Activated T-helper 1 cell treated with Interleukin-2 at 50 U/mL for 16 hours (primary cell): ENCODE data around the gene ADI1.
"Not testable (repeated sequence)": the region's sequence is repeated elsewhere in the genome, so short reads cannot be mapped to it uniquely, and the experiment has no call there.

Experiments
- DNase-seq: peaks from one replicate; pipeline ENCODE4 v3.0.0-alpha.2; 2020; ENCODE audit warnings: low read depth

Gene ADI1

DNA sequence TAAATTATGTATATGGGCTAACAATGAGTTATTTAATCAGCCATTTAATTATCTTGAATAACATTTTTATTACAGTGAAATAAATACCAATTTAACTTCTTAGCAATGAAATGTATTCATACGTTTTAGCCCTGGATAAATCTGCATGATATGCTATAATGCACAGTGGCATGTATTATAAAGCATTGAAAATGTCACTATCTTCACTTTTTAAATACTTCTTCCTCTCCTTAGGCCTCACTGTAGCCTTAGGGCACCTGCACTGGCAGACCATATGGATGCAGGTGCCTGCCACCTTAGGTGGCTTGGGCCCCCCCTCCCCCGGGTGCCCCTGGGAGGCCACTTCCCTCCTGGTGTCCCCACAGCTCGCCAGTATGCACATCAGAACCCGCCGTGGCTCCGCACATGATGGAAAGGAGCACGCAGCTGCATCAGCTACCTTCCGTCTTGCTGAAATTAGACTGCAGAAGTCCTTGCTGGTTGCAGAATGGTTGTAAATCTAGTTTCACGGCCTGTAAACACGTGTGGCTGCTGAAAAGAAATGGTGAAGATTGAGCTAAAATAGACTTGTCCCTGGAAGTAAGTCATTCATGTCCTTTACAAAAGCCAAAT, 56.7 kb downstream of the ADI1 start:
- no peak for DNase-seq

GRCh38 chr2:3461801-3462492, 57.4 kb downstream of the ADI1 start:
- DNase-seq: no peak

DNA sequence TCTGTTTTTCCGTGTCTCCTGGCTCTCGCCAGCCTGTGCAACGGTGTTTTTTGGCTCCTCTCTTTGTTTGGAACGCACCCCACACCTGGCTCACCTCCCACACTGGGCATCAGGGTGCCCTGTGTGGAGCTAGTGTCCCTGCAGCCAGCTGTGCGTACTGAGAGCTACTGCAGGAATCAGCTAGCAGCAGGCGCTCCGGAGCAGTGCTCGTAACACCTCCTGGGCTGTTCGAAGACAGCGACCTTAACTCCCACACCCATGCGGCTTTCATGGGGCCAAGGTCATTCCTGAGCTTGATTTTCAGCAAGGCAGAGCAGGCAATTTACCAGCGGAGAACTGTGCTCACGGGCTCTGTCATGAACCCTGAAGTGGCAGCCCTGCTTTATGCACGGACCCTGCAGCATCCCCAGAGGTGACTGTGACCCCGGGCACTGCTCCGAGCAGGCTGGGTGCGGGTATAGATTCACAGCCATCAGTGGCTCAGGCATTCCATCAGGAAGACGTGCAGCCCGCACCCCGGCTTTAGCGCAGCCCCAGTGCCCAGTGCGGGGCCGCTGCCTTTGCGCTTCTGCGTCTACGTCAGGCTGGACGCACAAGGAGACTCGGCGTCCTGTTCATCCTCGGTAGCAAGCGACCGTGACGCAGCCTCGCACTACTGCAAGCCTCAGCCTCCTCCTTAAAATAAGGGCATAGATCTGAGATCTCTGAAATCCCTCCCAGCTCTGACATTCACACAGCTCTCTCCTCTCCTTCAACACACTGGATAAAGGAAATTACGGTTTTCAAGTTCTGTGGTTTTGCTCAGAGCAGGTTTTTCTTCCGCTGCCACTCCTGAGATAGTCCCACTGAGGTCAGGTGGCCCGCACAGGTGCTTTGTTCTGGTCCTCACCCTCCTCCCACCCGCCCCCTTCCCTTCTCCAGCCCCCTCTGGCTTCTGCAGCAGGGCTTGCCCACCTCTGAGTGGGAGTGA, 58.2 kb downstream of the ADI1 start:
- no peak for DNase-seq

DNA sequence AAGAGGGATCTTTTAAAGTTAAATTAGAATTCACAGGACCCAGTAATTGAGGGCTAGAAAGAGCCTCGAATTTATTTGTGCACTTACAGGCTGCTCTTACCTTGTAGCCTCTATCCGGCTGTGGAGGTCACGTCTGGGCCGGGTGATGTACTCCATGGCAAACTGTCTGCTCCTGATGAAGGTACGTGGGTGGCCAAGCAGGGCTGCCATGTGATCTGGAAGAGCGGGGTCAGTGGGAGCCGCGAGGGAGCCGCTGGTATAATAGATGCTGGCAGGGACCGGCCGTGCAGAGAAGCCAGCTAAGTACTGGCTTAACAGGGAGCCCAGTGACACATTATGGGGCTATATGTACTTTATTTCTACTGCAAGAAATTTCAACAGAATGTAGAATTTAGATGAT, 59.2 kb downstream of the ADI1 start:
- DNase-seq: no peak

- DNase-seq: no peak
Measured at GRCh38 chr2:3459185-3460015, 59.9 kb downstream of the ADI1 start.

DNA sequence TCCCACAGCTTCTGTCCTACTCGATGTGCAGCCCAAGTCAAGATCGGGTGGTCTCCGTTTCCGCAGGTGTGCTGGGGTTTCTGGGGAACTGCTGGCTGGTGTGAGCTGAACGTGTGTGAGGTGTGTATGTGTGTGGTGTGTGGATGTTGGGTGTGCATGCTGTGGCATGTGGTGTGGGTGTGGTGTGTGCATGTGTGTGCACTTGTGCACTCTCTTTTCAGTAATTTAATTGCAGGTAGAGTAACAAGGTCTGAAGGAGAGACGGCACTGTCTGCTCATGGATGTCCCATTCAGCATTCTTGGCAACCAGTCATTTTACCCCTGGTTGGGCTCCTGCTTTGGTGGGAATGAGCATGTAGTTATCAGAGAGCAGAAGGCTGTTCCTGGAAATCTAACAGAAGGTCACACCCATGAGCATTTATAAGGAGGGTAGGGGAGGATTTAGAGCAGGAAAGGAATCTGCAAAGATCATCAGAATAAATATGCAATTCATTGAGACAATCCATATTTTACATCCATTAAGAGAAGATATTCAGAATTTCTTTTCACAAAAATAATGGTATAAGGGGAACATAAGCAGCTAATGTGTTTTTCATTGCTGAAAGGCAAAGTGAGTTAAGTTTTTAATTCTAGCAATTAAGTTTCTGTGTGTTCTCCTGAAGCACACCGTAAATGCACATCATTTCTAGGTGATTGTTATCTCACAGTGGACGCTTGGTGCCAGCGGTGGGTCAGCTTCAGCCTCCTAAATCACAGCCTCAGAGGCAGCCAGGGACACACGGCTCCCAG, 60.7 kb downstream of the ADI1 start:
- no peak for DNase-seq

DNA sequence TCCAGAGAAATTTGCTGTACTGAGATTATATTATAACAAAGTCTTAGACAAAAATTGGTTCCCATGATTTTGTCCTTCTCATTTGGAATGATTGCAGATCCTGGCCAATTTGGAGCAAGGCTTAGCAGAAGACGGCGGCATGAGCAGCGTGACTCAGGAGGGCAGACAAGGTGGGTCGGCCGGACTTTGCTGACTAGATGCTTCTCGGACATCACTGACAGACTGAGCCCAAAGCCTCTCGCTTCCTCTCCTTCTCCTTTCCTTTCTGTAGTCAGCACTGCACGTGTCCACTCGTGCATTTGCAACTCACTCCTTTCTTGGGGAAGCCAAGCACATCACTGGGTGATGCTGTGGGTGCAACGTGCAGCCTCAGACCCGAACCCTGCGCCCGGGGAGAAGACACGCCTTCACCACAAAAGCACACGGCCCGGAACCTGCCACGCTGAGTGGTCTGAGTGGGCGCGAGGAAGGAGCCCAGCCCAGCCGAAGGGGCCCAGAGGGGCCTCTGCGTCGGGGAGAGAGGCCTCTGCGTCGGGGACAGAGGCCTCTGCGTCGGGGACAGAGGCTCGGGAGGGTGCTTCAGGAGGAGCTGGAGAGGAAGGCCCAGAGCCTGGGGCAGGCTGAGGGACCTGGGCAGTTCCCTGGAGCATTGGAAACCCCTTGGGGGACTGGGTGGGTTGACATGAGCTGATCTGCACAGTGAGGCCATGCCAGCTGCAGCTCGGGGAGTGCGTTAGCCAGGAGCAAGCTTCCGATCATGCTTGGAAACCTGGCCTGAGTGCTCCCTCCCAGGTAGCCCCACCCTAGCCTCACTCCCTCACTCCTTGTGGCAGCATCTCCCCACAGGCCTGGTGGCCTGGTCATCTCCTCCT, 61.6 kb downstream of the ADI1 start:
- no peak for DNase-seq

DNA sequence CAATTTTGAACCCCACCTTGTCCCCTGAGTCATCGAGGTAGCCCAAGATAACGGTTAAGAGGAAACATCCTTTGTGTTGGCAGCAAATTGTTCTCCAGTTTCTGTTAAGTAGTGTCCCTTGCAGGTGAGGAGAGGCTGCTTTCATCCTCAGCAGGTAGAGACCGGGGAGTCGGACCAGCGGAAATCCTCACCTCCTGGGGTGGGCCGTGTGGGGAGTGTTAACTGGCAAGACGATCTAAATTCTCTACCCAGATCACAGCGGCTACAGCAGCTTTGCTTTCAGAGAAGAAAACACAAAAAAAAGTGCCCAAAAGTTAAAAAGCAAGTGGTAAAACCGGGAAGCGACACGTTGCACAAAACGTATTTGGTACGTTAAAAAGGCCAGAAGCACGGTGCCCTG, 63.2 kb downstream of the ADI1 start:
- DNase-seq: no peak

DNA sequence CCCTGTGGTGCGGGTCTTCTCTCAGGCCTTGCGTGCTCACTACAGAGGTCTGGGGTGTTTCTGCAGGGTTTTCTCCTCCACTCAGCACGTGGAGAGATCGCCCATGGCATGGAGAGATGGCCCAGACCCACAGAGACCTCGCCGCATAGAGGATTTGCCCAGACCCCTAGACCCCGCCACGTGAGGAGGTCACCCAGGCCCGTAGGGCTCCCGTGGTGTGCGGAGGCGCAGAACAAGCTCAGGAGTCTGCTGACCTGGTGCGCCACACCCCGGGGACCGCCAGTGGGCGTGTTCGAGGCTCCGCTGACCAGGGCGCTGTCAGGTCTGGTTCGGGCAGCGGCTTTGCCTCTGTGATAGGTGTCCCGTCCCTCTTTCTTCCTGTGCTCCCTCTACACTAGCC, 64.5 kb downstream of the ADI1 start:
- no peak for DNase-seq

DNA sequence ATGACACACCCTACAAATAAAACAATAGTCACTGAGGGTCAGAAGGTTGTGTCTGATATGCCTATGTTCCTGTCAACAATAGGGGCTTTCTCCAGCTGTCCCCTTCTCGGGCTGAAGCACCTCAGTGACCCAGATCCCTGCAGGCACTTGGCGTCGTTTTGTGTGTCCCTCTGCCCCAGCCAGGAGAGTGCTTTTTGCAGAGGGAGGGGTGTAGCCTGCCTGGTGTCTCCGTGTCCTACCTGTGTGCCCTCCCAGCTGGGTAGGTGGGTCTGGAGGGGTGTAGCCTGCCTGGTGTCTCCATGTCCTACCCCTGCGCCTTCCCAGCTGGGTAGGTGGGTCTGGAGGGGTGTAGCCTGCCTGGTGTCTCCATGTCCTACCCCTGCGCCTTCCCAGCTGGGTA, 65.3 kb downstream of the ADI1 start:
- DNase-seq: not testable (repeated sequence)

GRCh38 chr2:3453190-3453999, 65.9 kb downstream of the ADI1 start:
- DNase-seq: no peak

DNA sequence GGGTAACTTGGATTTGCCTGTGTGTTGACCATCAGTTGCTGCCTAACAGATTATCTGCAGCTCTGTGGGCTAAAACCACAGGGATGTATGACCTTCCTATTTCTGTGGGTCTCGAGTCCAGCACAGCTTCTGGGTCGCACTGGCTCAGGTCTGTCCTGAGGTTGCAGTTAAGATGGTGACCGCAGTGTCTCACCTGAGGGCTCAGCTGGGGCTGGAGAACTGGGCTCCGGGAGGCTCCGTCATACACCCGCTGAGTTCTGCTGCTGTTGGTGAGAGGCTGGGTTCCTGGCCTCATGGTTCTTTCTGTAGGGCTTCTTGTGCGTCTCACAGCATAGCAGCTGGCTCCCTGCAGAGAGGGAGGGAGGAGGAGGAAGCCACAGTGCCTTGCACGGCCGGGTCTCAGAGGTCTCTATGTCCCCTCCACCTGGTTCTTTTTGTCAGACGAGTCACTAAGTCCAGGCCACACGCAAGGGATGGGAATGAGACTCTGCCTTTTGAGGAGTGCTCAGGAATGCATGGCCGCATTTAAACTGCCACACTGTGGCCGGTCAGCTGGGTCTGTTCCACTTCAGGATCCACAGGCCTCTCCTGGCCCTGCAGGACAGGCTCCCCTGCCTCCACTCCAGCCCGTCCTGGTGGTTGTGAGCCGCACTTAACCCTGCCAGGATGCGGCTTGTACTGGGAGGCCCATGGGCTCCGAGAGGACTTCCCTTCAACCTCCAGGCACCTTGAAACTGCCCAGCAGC, 67.2 kb downstream of the ADI1 start:
- DNase-seq: no peak

DNA sequence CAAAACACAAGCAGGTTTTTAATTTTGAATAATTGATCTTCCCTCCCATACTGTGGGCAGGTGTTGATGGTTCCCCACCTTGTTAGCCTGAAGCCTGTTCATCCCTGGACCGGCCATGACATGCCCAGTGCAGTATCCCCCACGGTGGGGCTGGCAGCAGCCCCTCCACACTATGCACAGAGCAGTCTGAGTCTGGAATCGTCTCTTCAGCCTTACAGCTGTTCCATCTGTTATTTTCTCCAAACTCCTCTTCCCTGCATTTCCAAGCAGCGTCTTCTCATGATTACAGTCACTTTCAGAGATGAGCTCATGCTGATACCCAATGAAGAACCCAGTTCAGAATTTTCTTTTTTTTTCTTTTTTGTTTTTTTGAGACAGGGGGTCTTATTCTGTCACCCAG, 68.2 kb downstream of the ADI1 start:
- no peak for DNase-seq

DNA sequence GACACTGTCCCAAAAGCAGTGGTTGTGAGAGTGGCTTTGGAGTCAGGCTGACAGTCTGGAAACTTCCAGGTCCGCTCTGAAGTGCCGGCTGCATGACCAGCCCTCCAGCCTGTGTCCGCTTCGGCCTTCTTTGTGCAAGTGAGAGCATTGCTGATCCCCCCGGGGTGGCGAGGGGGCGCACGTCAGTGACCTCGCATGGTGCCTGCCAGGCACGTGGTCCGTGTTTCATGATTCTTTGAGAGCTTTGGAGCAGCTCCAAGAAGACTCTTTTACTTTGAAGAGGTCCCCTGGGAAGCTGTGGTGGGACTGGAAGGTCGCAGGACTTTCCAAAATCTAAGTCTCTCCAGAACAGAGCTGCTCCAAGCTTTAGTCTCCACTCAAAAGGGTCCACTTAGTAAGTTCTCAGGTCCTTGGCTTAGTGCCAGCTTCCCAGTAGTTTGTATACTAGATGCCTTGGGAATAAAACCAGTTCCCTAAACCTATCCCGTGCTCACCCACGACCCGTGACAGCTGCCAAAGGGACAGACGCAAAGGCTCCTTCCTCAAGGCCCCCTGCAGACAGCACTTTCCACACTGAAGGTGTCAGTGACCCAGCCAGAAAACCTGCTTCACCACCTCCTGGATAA, 68.8 kb downstream of the ADI1 start:
- no peak for DNase-seq

- DNase-seq: no peak
Measured at GRCh38 chr2:3449936-3450335, 69.4 kb downstream of the ADI1 start.

- DNase-seq: no peak
Measured at GRCh38 chr2:3449086-3449485, 70.2 kb downstream of the ADI1 start.

DNA sequence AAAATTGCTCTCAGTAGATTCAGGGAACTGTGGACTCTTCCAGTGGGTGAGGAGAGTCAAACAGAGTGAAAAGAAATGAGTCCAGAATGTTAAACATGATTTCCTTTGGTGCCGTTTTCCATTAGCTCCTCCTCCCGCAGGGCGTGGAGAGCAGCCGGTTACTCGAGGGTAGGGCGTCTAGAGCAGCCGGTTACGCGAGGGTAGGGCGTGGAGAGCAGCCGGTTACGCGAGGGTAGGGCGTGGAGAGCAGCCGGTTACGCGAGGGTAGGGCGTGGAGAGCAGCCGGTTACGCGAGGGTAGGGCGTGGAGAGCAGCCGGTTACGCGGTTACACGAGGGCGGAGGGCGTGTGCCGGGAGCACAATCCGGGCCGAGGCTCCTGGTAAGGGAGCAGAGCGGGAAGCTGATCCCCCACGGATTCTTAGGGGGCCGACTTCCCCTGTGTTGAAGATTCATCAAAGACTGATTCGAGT, 70.9 kb downstream of the ADI1 start:
- DNase-seq: not testable (repeated sequence)

GRCh38 chr2:3447789-3448317, 71.5 kb downstream of the ADI1 start:
- no peak for DNase-seq
